IPS-NIHi11 (cell line): ENCODE results near the gene ZMIZ1.

Experiments
- DNase-seq: peaks from one replicate; pipeline ENCODE4 v3.0.0; 2012; ENCODE audit warnings: mixed read lengths, low spot score

Gene ZMIZ1

DNA sequence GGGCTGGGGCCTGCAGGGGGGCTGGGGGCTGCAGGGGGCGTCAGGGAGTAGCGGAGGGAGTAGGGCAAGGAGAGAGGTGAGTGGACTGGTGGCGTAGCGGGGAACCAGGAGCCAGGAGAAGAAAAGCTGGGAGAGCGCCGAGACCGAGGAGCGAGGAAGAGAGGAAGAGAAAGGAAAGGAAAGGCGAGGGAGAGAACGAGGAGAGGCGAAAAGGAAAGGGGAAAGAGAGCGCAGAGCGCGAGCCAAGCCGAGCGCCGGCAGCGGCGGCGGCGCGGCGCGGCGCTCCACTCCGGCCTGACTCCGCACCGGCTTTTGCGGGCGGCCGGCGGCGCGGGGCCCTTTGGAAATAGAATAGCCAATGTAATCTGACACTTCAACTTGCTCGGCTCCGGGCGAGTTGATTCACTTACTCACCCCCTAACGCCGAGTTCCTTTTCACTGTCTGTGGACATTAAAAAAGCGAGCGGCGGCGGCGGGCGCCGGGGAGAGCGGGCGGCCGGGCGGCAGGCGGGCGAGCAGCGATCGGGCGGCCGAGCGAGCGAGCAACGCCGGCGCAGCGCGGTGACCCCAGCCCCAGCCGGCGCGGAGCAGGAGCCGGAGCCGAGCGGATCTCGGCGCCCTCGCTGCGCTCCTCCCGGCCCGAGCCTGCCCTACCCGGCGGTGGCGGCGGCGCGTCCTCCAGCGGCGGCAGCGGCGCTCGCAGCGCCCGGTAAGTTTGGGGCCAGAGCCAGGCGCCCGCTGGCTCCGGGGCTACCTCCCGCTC is at the start of gene ZMIZ1:
TSS of gene ZMIZ1 (plus strand) at position 405 of the 763 bp plus-strand sequence. CDS start 132,667 bp downstream, outside the sequence.
- peak; percentile 82 for DNase-seq

- DNase-seq, result no peak
These were observed 49.2 kb upstream of the ZMIZ1 start for GRCh38 chr10:79019441-79020014.

- DNase-seq, result no peak
These were observed 48.7 kb upstream of the ZMIZ1 start for GRCh38 chr10:79020015-79020491.

- no peak for DNase-seq
These were observed 48.2 kb upstream of the ZMIZ1 start for GRCh38 chr10:79020605-79021004.

- no peak for DNase-seq
These were observed 47.3 kb upstream of the ZMIZ1 start for GRCh38 chr10:79021331-79021907.

DNA sequence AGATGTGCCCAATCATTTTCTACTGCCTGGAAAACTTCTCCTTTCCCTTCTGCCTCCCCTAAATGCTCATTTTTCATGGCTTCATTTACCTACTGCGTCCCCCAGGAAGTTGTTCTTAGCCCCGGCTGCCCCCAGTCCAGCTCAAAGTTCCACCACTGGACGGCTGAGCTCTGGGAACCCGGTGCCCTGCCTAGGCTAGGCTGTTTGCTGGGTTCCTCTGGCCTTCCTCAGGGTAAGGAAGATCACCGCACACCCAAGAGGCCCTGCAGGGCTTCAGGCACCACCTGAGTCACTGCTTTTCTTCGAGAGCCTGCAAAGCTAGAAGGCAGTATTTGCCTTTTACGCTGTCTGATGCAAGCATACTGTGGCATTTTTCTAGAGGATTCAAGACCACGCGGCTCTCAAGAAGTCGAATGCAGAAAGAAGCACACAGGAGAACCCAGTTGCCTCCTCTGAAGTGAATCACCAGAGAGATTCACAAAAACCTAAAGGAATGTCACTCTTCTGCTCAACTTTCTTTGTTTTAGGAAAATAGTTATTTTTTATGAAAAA is 46.7 kb upstream of the ZMIZ1 start:
- no peak for DNase-seq

- peak; percentile 94 for DNase-seq
These were observed 46.1 kb upstream of the ZMIZ1 start for GRCh38 chr10:79022565-79023230.

GRCh38 chr10:79023240-79024162 is 45.3 kb upstream of the ZMIZ1 start:
- DNase-seq, result no peak

GRCh38 chr10:79024296-79024695 is 44.5 kb upstream of the ZMIZ1 start:
- no peak for DNase-seq

GRCh38 chr10:79024720-79025198 is 44.0 kb upstream of the ZMIZ1 start:
- no peak for DNase-seq

DNA sequence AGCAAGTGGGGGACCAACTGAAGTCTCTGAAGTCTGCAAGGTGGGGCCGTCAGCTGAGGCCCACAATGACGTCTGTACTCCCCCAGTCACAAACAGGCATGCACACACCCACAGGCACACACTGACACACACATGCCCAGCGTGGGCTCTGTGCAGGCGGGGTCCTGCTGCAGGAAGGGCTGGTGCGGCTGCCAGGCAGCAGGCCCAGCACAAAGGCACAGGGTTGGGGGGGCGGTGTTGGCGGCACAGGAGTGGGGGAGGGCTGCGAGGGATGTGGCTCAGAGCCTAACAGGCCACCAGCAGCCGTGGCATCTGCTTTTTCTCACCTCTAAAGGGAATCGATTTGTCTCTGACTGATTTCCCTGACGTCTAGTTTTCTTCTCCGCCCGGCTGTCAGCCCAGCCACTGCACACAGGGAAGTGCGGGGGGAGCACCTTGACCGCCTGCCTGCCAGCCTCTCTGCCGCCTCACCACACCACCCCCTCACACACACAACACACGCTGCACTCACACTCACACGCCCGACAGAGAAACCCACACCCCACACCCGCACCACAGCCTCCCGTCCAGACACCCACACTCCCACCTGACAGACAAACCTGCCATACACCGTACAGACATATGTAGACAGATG is 43.5 kb upstream of the ZMIZ1 start:
- DNase-seq, result peak; percentile 22

- no peak for DNase-seq
These were observed 42.4 kb upstream of the ZMIZ1 start for GRCh38 chr10:79026341-79026761.

DNA sequence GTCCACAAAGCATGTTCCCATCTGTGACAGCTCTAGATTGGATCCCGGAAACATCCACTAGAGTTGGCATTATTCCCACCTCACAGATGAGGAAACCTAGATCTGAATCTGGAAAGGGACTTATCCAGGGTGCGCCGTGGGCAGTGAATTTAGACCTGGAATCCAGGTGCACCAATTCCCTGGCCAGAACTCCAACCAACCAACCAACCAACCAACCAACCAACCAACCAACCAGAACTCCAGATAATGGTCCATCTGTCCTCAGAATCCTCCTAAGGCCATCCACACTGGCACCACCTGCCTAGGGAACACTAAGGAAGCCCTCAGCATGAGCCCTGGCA is 42.0 kb upstream of the ZMIZ1 start:
- DNase-seq, result no peak

- DNase-seq, result no peak
These were observed 41.4 kb upstream of the ZMIZ1 start for GRCh38 chr10:79027147-79028055.

DNA sequence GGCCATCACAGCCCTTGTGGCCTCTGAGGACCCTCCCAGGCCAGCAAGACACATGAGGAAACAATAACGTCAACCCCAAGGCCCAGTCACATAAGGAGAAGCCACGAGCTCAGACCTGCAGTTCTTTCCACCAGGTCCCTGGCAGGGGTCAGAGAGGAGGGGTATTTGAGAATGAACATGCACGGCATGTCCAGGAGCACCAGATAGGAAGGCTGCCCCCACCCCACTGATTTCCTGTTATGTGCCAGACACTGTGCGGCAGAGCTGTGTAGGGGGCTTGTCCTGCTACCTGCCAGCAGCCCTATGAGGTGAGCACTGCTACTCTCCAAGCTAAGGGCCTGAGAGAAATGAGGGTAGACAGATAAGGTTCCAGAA is 40.7 kb upstream of the ZMIZ1 start:
- no peak for DNase-seq

DNA sequence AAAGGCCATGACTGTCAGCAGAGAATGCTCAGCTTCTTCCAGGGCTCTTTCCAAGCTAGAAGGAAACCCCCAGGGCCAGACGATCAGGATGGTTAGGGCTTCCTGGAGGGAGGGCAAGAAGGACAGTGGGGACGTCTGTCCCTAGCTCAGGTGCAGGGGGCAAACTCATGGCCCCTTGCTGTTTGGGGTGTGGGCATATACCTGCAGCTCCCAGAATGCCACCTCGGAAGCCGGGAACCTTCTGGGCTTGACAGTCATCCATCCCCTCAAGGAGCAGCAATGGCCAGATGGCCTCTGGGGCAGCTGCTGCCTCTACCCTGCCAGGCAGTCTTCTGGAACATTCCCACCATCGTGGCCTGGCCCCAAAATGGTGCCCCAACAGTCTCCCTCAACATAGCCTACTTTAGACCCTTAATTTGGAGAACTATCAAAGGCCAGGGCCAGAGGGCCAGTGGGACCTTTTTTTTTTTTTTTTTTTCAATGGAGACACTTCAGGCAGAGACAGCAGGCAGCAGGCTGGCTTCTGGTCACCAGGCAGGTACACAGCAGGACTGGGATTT is 40.2 kb upstream of the ZMIZ1 start:
- DNase-seq, result no peak

- DNase-seq, result no peak
These were observed 39.0 kb upstream of the ZMIZ1 start for GRCh38 chr10:79029478-79030390.

DNA sequence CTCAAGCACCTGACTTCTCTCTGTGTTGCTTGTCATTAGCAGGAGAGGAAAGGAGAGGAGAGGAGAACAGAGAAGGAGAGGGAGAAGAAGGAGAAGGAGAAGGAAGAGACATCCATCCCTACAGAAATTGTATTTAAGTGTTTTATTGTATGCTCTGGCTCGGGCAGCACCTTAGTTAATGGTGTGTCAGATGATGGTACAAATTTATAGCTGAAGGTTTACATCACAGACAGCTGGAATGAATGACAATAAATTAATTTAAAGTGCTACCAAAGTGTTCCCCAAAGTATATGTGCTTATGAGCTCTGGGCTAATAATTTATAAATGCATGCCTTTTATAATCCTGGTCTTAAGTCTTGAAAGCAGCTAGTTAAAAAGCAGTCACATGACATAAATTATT is 38.1 kb upstream of the ZMIZ1 start:
- DNase-seq, result no peak
